Right lung (tissue), 10 donors: ENCODE measurements around the gene PHF8. TPM values are rescaled to one million over a fixed set of nuclear protein-coding genes. Genes with fewer than 3 reads are reported as not detected.
A peak's percentile ranks its signal among the peaks of the same experiment; 100 is the strongest.

Source experiments
- DNase-seq, 2 donors: peaks; one replicate each; pipeline ENCODE4 v3.0.0-alpha.2; 2013
- long read RNA-seq, 8 donors: transcript quantifications; one replicate each; lab custom pipeline, GENCODE V29; 2026
- polyA plus RNA-seq, 5 donors: library from polyadenylated mRNA; unstranded; fragments of 120-200 nt; gene quantifications; one replicate each; pipeline versions ENCODE4 v1.2.1 to v1.2.3, GENCODE V29; 2013; ENCODE audit warnings: inconsistent platforms in 1 of 5, low replicate concordance in 1 of 5; ENCODE audit not compliant: insufficient read length in 5 of 5, insufficient read depth in 1 of 5

Gene PHF8
- 10 to 100 TPM; 24.9 to 29.9 (median 28.1) TPM for polyA plus RNA-seq
- long read RNA-seq, donor 1, result 0 reads
- long read RNA-seq, donor 2, result 0 reads
- long read RNA-seq, donor 3, partial matches to known transcripts, result 0 of 1 reads
- long read RNA-seq, donor 3, other reads (novel, unspliced or antisense), result 0 of 1 reads
- long read RNA-seq, donor 4, result 0 reads
- long read RNA-seq, donor 5, result 0 reads
- long read RNA-seq, donor 6, full-length matches to known transcripts, result 2 of 2 reads
- long read RNA-seq, donor 6, partial matches to known transcripts, result 0 of 2 reads
- long read RNA-seq, donor 6, other reads (novel, unspliced or antisense), result 0 of 2 reads
- long read RNA-seq, donor 7, result 0 reads
- long read RNA-seq, donor 8, full-length matches to known transcripts, result 1 of 1 reads
- long read RNA-seq, donor 8, partial matches to known transcripts, result 0 of 1 reads
- long read RNA-seq, donor 8, other reads (novel, unspliced or antisense), result 0 of 1 reads

- peak; percentile 93 for DNase-seq
Measured at GRCh38 chrX:54044126-54044876, at the start of gene PHF8. TSS of gene PHF8 (minus strand) at chrX:54044473. CDS start at chrX:54042728, 1,745 bp downstream.

- DNase-seq, result no peak
Measured at GRCh38 chrX:54093571-54093970, 49.3 kb upstream of the PHF8 start.

GRCh38 chrX:54093159-54093558 lies 48.9 kb upstream of the PHF8 start:
- no peak for DNase-seq

- no peak for DNase-seq
Measured at GRCh38 chrX:54090880-54091279, 46.6 kb upstream of the PHF8 start.

GRCh38 chrX:54089191-54089590 lies 44.9 kb upstream of the PHF8 start:
- DNase-seq, result no peak

- no peak for DNase-seq
Measured at GRCh38 chrX:54087661-54088060, 43.4 kb upstream of the PHF8 start.

GRCh38 chrX:54085666-54086065 lies 41.4 kb upstream of the PHF8 start:
- no peak for DNase-seq

GRCh38 chrX:54076903-54077302 lies 32.6 kb upstream of the PHF8 start:
- DNase-seq, result no peak

GRCh38 chrX:54074826-54075225 lies 30.6 kb upstream of the PHF8 start:
- DNase-seq, result no peak

- no peak for DNase-seq
Measured at GRCh38 chrX:54067766-54068165, 23.5 kb upstream of the PHF8 start.

- no peak for DNase-seq
Measured at GRCh38 chrX:54066841-54067240, 22.6 kb upstream of the PHF8 start.

- DNase-seq, result no peak
Measured at GRCh38 chrX:54064564-54064963, 20.3 kb upstream of the PHF8 start.

- no peak for DNase-seq
Measured at GRCh38 chrX:54063361-54063760, 19.1 kb upstream of the PHF8 start.

GRCh38 chrX:54049801-54050200 lies 5.5 kb upstream of the PHF8 start:
- DNase-seq, result no peak

GRCh38 chrX:54048412-54048811 lies 4.1 kb upstream of the PHF8 start:
- peak in 1 of 2 donors; percentile 26 for DNase-seq

- DNase-seq, result no peak
Measured at GRCh38 chrX:54045563-54046228, 1.4 kb upstream of the PHF8 start.

- DNase-seq, result no peak
Measured at GRCh38 chrX:54044877-54045338, 635 bp upstream of the PHF8 start.

- peak in 1 of 2 donors; percentile 11 for DNase-seq
Measured at GRCh38 chrX:54043541-54044125, 640 bp downstream of the PHF8 start.

GRCh38 chrX:54043056-54043455 lies 1.2 kb downstream of the PHF8 start:
- peak in 1 of 2 donors; percentile 7 for DNase-seq

GRCh38 chrX:54042609-54043021 lies 1.7 kb downstream of the PHF8 start:
- peak in 1 of 2 donors; percentile 40 for DNase-seq

GRCh38 chrX:54030329-54030728 lies 13.9 kb downstream of the PHF8 start:
- DNase-seq, result no peak
